ENCODE measurements around the gene MAPK8IP3. TPM values are rescaled to one million over a fixed set of nuclear protein-coding genes. Genes with fewer than 3 reads are reported as not detected.

MAPK8IP3 gene
- polyA plus RNA-seq, 1 experiment = 22.5 TPM

DNA sequence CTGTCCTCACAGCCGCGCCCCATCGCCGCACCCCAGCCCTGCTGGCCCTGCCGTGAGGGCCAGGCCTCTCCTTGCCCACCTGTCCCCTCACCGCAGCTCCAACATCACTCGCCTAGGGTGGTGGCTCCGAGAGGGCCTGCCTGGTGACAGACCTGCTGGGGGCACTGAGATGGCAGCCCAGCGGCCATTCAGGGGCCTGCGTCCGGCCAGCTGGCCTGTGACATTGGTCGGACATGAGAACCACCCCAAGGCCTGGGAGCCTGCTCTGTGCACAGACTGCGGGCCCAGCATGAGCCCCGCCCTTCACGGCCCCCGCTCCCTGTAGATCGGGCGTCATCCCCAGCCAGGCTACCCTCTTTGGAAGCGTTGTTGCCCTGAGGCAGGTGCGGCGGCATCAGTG lies 53.5 kb downstream of the MAPK8IP3 start:
- TF ChIP-seq, protein P1, sequence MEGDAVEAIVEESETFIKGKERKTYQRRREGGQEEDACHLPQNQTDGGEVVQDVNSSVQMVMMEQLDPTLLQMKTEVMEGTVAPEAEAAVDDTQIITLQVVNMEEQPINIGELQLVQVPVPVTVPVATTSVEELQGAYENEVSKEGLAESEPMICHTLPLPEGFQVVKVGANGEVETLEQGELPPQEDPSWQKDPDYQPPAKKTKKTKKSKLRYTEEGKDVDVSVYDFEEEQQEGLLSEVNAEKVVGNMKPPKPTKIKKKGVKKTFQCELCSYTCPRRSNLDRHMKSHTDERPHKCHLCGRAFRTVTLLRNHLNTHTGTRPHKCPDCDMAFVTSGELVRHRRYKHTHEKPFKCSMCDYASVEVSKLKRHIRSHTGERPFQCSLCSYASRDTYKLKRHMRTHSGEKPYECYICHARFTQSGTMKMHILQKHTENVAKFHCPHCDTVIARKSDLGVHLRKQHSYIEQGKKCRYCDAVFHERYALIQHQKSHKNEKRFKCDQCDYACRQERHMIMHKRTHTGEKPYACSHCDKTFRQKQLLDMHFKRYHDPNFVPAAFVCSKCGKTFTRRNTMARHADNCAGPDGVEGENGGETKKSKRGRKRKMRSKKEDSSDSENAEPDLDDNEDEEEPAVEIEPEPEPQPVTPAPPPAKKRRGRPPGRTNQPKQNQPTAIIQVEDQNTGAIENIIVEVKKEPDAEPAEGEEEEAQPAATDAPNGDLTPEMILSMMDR (IDR thresholded peaks at IDR 0.05; ENCODE audit: insufficient read depth, low read depth, low read length) = no peak
- ChIA-PET CTCF (no interaction called here), POLR2A (no interaction called here)

DNA sequence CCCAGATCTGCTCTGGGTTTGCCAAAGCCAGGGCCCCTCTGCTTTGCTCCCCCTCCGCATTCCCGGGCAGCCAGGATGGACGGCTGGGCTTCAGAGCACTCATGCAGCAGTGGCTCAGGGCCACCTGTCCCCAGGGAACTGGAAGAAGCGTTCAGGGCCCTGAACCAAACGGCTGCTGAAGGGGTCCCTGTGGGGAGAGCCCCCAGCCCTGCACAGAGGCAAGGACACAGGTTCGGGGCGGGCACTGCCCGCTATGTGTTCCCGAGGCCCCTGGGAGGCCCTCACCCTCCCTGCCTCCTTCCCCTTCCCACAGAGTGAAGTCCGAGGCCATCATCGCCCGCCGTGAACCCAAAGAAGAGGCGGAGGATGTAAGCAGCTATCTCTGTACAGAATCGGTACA lies 54.9 kb downstream of the MAPK8IP3 start:
- TF ChIP-seq, protein P1 (IDR thresholded peaks at IDR 0.05; ENCODE audit: insufficient read depth, low read depth, low read length) = no peak
- CTCF ChIA-PET = no interaction called here
- Histone ChIP-seq H3K4me3 (ENCODE audit: low read depth, low read length) (no peak overlapping the region), H3K27me3 (ENCODE audit: control insufficient read depth, insufficient read depth, low read length) (no peaks in the 10 kb centered on the region), H3K36me3 (ENCODE audit: control insufficient read depth, insufficient read depth, low read length) (peaks cover 38% of the 10 kb centered on the region)
- POLR2A ChIA-PET = no interaction called here
- no peak for DNase-seq (ENCODE audit: low read depth)

More for the DNA sequence above, 53.5 kb downstream of the MAPK8IP3 start:
- peaks cover 31% of the 10 kb centered on the region for H3K36me3 ChIP-seq (ENCODE audit: control insufficient read depth, insufficient read depth, low read length)
- DNase-seq (ENCODE audit: low read depth) = no peak
- H3K4me3 ChIP-seq (ENCODE audit: low read depth, low read length) = no peak overlapping the region
- no peaks in the 10 kb centered on the region for H3K27me3 ChIP-seq (ENCODE audit: control insufficient read depth, insufficient read depth, low read length)

DNA sequence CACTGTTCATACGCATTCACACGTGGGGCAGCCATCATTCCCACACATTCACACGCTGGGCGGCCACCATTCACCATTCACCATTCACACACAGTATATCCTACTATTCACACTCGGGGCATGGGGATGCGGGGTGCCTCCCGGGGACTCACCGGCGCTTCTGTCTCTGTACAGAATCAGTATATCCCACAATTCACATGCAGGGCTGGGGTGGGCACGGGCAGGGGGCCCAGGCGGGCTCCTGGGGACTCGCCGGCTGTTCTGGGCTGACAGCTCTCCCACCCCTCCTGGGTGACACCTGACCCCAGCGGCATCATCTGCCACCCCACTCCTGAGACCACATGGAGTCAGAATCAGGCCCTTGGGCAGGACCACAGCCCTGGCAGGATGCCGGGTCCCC lies 55.8 kb downstream of the MAPK8IP3 start:
- H3K36me3 ChIP-seq (ENCODE audit: control insufficient read depth, insufficient read depth, low read length) = peaks cover 41% of the 10 kb centered on the region

DNA sequence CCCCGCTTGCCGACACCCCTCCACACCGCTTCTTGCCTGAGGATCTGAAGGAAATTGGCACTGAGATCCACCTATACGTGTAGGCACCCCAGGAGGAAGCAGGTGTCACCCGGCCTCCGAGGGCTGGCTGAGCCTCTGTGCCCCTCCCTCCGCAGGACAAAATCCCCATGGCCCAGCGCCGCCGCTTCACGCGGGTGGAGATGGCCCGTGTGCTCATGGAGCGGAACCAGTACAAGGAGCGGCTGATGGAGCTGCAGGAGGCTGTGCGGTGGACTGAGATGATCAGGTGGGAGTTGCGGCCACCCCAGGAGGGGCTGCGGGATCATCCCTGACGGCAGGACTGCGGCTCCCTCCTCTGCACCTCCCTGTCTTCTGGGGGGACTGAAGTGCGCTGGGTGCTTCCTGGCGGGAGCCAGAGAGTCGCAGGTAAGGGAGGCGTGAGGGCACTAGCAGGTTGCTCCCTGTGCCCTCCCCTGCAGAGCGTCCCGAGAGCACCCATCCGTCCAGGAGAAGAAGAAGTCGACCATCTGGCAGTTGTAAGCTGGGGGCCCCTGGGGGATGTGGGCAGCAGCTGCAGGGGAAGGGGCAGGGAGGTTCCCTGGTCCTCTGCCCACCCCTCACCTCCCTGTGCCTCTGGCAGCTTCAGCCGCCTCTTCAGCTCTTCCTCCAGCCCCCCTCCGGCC lies 56.3 kb downstream of the MAPK8IP3 start:
- TF ChIP-seq, protein P1 (IDR thresholded peaks at IDR 0.05; ENCODE audit: insufficient read depth, low read depth, low read length) = no peak
- ChIA-PET POLR2A (no interaction called here), CTCF (interaction anchor here (1.5 to 3.8 kb wide), 2 partner anchors 10 to 57 kb away, joined by 3 to 14 read pairs; partner anchors contain the start of gene MAPK8IP3)
- no peak for DNase-seq (ENCODE audit: low read depth)
- H3K27me3 ChIP-seq (ENCODE audit: control insufficient read depth, insufficient read depth, low read length) = no peaks in the 10 kb centered on the region
- H3K4me3 ChIP-seq (ENCODE audit: low read depth, low read length) = no peak overlapping the region
- H3K36me3 ChIP-seq (ENCODE audit: control insufficient read depth, insufficient read depth, low read length) = peaks cover 47% of the 10 kb centered on the region

More for the DNA sequence above, 55.8 kb downstream of the MAPK8IP3 start:
- ChIA-PET POLR2A (no interaction called here), CTCF (no interaction called here)
- no peak overlapping the region for H3K4me3 ChIP-seq (ENCODE audit: low read depth, low read length)
- DNase-seq (ENCODE audit: low read depth) = no peak
- TF ChIP-seq, protein P1 (IDR thresholded peaks at IDR 0.05; ENCODE audit: insufficient read depth, low read depth, low read length) = no peak
- H3K27me3 ChIP-seq (ENCODE audit: control insufficient read depth, insufficient read depth, low read length) = no peaks in the 10 kb centered on the region

DNA sequence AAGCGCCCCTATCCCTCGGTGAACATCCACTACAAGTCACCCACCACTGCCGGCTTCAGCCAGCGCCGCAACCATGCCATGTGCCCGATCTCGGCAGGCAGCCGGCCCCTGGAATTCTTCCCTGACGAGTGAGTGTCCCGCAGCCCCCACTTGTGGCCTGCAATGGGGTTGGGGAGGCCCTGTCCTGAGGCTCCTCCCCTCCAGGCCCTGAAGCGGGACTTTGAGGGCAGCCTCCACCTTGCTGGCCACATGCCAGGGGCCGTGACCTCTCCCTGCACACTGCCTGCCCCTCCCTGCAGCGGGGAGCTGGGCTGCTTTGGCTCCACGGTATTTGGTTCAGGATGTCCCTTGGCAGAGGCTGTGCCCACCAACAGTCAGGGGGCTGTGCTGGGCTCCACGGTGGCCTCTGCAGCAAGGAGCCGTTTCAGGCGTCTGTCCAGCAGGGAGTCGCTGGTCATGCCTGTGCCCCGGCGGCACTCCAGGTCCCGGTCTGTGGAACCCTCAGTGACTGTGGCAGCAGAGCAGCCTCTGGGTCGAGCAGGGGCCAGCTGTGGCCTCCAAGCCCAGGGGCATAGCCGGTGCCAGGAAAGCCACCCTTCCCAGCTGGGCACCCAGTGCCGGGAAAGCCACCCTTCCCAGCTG lies 57.0 kb downstream of the MAPK8IP3 start:
- ChIA-PET POLR2A (no interaction called here), CTCF (interaction anchor here (1.5 to 3.8 kb wide), 2 partner anchors 10 to 57 kb away, joined by 3 to 14 read pairs; partner anchors contain the start of gene MAPK8IP3)
- TF ChIP-seq, protein P1 (IDR thresholded peaks at IDR 0.05; ENCODE audit: insufficient read depth, low read depth, low read length) = no peak
- H3K27me3 ChIP-seq (ENCODE audit: control insufficient read depth, insufficient read depth, low read length) = no peaks in the 10 kb centered on the region
- no peak for DNase-seq (ENCODE audit: low read depth)
- no peak overlapping the region for H3K4me3 ChIP-seq (ENCODE audit: low read depth, low read length)
- peaks cover 49% of the 10 kb centered on the region for H3K36me3 ChIP-seq (ENCODE audit: control insufficient read depth, insufficient read depth, low read length)
